Calu3 (cell line): ENCODE data around the gene ARFGEF2. TPM values are rescaled to one million over a fixed set of nuclear protein-coding genes. Genes with fewer than 3 reads are reported as not detected.

Source experiments
- BruUV-seq: library from RNA; stranded (reverse); fragments of 400-500 nt; replicated peaks from 2 replicates; lab custom pipeline; 2021; lab: Mats Ljungman, UMichigan
- CTCF ChIA-PET: fragments of 300-600 bp; sonication (Branson Sonifier 250); formaldehyde crosslinking; loops from one replicate; lab custom pipeline; 2022; ENCODE audit warnings: antibody characterized with exemption; lab: Charles Lee
- DNase-seq: peaks from one replicate; pipeline ENCODE4 v3.0.0; 2022
- H3K27ac Mint-ChIP-seq: one replicate; pipeline ENCODE4 v1.8.0; 2022; ENCODE audit warnings: mixed read lengths; ENCODE audit not compliant: unreplicated experiment
- H3K27me3 Mint-ChIP-seq: one replicate; pipeline ENCODE4 v1.8.0; 2022; ENCODE audit warnings: mixed read lengths; ENCODE audit not compliant: unreplicated experiment
- H3K36me3 Mint-ChIP-seq: one replicate; pipeline ENCODE4 v1.8.0; 2022; ENCODE audit warnings: mild to moderate bottlenecking, moderate library complexity, mixed read lengths; ENCODE audit not compliant: insufficient read depth, unreplicated experiment
- H3K4me1 Mint-ChIP-seq: one replicate; pipeline ENCODE4 v1.8.0; 2022; ENCODE audit warnings: mild to moderate bottlenecking, low read depth, mixed read lengths; ENCODE audit not compliant: unreplicated experiment
- H3K4me3 Mint-ChIP-seq: one replicate; pipeline ENCODE4 v1.8.0; 2022; ENCODE audit warnings: mild to moderate bottlenecking, low read depth, moderate library complexity, mixed read lengths; ENCODE audit not compliant: unreplicated experiment
- H3K9me3 Mint-ChIP-seq: one replicate; pipeline ENCODE4 v1.8.0; 2022; ENCODE audit warnings: low read depth, mixed read lengths; ENCODE audit not compliant: unreplicated experiment
- intact Hi-C: fragments of 100-400 bp; cut with micrococcal nuclease; formaldehyde crosslinking; loops from one replicate; pipeline ENCODE4 v1.10.0; 2022; ENCODE audit not compliant: unreplicated experiment
- total RNA-seq: library from RNA; stranded (reverse); gene quantifications from 2 replicates; pipeline ENCODE4 v1.2.3, GENCODE V29; 2022
- TF ChIP-seq, protein P1 (sequence below): fragments of 200-600 bp; IDR thresholded peaks from one replicate; pipeline ENCODE4 v1.8.0; 2022; ENCODE audit warnings: antibody characterized with exemption; ENCODE audit not compliant: unreplicated experiment

The ARFGEF2 gene
- total RNA-seq, 1 experiment from 2014 or later = 59.2 TPM

DNA sequence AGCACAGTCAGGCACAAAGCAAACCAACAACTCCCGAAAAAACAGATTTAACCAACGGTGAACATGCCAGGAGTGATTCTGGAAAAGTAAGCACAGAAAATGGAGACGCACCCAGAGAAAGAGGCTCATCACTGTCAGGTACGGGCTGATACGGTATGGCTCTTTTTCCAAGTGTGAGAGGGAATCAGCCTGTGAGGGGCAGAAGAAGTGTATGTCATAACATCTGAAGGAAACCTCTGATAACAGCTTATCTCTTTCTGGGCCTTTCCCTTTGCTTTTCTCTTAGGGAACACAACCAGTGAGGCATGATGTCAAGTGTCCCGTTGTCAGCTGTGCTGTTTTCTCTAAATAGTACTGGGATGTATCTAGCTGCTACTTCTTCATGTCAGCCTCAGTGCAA lies 32.1 kb downstream of the ARFGEF2 start:
- peaks cover 47% of the 10 kb centered on the region for H3K36me3 Mint-ChIP-seq
- CTCF ChIA-PET = no interaction called here
- H3K9me3 Mint-ChIP-seq = no peaks in the 10 kb centered on the region
- no TSS peak for BruUV-seq
- DNase-seq = no peak
- H3K27me3 Mint-ChIP-seq = no peaks in the 10 kb centered on the region
- H3K27ac Mint-ChIP-seq = no peak overlapping the region
- no peak overlapping the region for H3K4me3 Mint-ChIP-seq
- H3K4me1 Mint-ChIP-seq = peaks cover 10% of the 10 kb centered on the region
- TF ChIP-seq, protein P1, sequence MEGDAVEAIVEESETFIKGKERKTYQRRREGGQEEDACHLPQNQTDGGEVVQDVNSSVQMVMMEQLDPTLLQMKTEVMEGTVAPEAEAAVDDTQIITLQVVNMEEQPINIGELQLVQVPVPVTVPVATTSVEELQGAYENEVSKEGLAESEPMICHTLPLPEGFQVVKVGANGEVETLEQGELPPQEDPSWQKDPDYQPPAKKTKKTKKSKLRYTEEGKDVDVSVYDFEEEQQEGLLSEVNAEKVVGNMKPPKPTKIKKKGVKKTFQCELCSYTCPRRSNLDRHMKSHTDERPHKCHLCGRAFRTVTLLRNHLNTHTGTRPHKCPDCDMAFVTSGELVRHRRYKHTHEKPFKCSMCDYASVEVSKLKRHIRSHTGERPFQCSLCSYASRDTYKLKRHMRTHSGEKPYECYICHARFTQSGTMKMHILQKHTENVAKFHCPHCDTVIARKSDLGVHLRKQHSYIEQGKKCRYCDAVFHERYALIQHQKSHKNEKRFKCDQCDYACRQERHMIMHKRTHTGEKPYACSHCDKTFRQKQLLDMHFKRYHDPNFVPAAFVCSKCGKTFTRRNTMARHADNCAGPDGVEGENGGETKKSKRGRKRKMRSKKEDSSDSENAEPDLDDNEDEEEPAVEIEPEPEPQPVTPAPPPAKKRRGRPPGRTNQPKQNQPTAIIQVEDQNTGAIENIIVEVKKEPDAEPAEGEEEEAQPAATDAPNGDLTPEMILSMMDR = no peak
- intact Hi-C loops = no loop called here

DNA sequence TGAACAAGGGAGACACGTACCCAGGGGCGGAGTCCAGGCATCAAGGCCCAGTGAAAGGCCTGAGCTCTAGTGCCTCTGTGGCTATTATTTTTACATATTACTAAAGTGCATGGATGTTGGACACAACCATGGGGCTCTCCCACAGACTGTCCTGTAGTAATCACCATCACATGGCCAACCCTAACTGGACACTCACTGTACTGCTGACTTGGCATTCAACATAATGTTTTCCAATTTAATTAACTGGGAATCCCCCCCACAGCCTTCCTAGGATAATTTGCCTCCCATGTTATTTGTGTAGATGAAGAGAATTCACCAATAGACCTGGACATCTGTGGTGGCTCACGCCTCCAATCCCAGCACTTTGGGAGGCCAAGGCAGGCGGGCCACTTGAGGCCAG lies 34.5 kb downstream of the ARFGEF2 start:
- CTCF ChIA-PET = no interaction called here
- peaks cover 35% of the 10 kb centered on the region for H3K36me3 Mint-ChIP-seq
- DNase-seq = no peak
- H3K4me1 Mint-ChIP-seq = peaks cover 8% of the 10 kb centered on the region
- intact Hi-C loops = no loop called here
- H3K4me3 Mint-ChIP-seq = no peak overlapping the region
- H3K27ac Mint-ChIP-seq = no peak overlapping the region
- TF ChIP-seq, protein P1 = no peak
- no peaks in the 10 kb centered on the region for H3K9me3 Mint-ChIP-seq
- BruUV-seq = no TSS peak
- H3K27me3 Mint-ChIP-seq = no peaks in the 10 kb centered on the region

DNA sequence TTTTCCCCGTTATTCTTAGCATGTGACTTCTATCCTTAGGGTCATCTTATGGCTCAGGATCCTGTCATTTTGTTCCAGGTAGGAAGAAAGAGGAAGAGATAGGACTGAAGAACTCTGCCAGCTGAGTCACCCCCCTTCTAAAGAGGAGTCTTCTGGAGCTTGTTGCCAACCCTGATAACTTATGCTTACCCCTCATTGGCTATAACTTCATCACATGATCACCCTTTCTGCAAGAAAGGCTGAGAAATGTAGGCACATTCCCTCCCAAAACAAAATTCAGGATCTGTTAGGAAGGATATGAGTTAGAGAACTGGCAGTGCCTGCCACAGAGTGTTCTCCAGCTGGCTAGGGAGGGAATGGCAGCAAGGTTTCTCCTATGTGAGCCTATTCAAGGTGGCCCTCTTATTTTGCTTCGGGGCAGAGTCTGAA lies 35.6 kb downstream of the ARFGEF2 start:
- DNase-seq = no peak
- TF ChIP-seq, protein P1 = no peak
- no peaks in the 10 kb centered on the region for H3K9me3 Mint-ChIP-seq
- H3K27ac Mint-ChIP-seq = no peak overlapping the region
- CTCF ChIA-PET = interaction anchor here (1.8 kb wide), 1 partner anchor 11 kb away, joined by 4 read pairs; no protein-coding TSS in a partner anchor
- no TSS peak for BruUV-seq
- intact Hi-C loops = no loop called here
- no peaks in the 10 kb centered on the region for H3K4me1 Mint-ChIP-seq
- H3K4me3 Mint-ChIP-seq = no peak overlapping the region
- H3K36me3 Mint-ChIP-seq = peaks cover 25% of the 10 kb centered on the region
- no peaks in the 10 kb centered on the region for H3K27me3 Mint-ChIP-seq

DNA sequence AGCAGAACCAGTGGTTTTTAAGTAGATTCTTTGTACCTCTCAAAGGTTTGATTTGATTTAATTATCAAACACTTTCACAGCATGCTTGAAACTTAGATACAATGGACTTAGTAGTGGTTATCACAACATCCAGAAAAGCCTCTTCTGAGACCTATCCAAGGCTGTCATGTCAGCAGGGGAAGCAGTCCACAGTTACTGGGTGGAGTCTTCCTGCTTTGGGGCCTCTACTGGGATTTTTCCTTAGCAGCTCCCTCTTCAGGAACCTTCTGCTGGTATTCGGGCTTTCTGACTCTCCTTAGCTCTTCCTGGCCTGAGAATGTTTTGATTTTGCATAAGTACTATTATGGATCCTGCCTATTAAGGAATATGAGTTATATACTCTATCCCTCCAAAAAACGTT lies 36.0 kb downstream of the ARFGEF2 start:
- intact Hi-C loops = no loop called here

More for the DNA sequence above, 36.0 kb downstream of the ARFGEF2 start:
- no TSS peak for BruUV-seq
- CTCF ChIA-PET = interaction anchor here (0.5 to 1.8 kb wide), 2 partner anchors 11 to 76 kb away, joined by 3 to 4 read pairs; no protein-coding TSS in a partner anchor
- no peaks in the 10 kb centered on the region for H3K27me3 Mint-ChIP-seq
- H3K9me3 Mint-ChIP-seq = no peaks in the 10 kb centered on the region
- H3K4me3 Mint-ChIP-seq = no peak overlapping the region
- H3K4me1 Mint-ChIP-seq = no peaks in the 10 kb centered on the region
- no peak overlapping the region for H3K27ac Mint-ChIP-seq
- peaks cover 21% of the 10 kb centered on the region for H3K36me3 Mint-ChIP-seq
- no peak for DNase-seq
- TF ChIP-seq, protein P1 = no peak
